ENCODE measurements around the gene MUC4. TPM values are rescaled to one million over a fixed set of nuclear protein-coding genes. Genes with fewer than 3 reads are reported as not detected.
"Not testable (repeated sequence)": the region's sequence is repeated elsewhere in the genome, so short reads cannot be mapped to it uniquely, and the experiment has no call there.

MUC4 gene
- total and polyA plus RNA-seq, 10 of the 15 experiments (the other 5 are each of a cell fraction or from before 2014, with no cell fraction given): 0.02 to 0.46 (median 0.27) TPM; not detected in 4

DNA sequence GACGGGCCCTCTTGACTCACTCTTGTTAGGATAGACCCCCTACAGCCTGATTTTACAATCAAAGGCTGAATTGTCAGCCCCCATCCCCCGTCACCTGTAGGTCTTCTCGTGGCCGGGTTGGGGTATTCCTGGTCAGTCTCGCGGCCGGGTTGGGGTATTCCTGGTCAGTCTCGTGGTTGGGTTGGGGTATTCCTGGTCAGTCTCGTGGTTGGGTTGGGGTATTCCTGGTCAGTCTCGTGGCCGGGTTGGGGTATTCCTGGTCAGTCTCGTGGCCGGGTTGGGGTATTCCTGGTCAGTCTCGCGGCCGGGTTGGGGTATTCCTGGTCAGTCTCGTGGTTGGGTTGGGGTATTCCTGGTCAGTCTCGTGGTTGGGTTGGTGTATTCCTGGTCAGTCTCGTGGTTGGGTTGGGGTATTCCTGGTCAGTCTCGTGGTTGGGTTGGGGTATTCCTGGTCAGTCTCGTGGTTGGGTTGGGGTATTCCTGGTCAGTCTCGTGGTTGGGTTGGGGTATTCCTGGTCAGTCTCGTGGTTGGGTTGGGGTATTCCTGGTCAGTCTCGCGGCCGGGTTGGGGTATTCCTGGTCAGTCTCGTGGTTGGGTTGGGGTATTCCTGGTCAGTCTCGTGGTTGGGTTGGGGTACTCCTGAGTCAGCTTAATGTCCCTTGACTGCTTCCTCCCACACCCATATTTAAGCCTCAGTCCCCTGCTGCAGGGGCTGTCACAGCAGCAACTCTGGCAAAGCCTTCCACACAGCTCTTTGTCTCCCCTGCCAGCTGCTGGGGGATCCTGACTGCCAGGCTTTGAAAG, 40.7 kb downstream of the MUC4 start:
- H4K20me1 ChIP-seq (ENCODE audit: control insufficient read depth, insufficient read depth); POLR2A ChIA-PET; H3K27ac ChIP-seq (ENCODE audit: control insufficient read depth, insufficient read depth); DNase-seq (ENCODE audit: low read depth, low spot score); SMC1A ChIA-PET (ENCODE audit: uncharacterized antibody, unreplicated experiment); H3K9ac ChIP-seq (ENCODE audit: control insufficient read depth, insufficient read depth, low read length); H3K36me3 ChIP-seq (ENCODE audit: control insufficient read depth in 2 of 2, insufficient read depth in 2 of 2, low read length in 1 of 2); H3K4me3 ChIP-seq; CTCF ChIA-PET; H2AFZ ChIP-seq (ENCODE audit: control insufficient read depth, low read depth, low read length); H3K9me3 ChIP-seq (replicated peaks; ENCODE audit: control insufficient read depth, insufficient read depth, low read length); intact Hi-C loops (cut with micrococcal nuclease; ENCODE audit: unreplicated experiment); H3K27me3 ChIP-seq (replicated peaks in 1 of 2; ENCODE audit: control insufficient read depth in 2 of 2, insufficient read depth in 2 of 2, low read length in 1 of 2); RAD21 ChIA-PET (ENCODE audit: unreplicated experiment); in situ Hi-C loops (cut with MboI); H3K4me2 ChIP-seq (ENCODE audit: control insufficient read depth, insufficient read depth); H3K4me1 ChIP-seq (ENCODE audit: control insufficient read depth, insufficient read depth, low read length); H3K79me2 ChIP-seq (ENCODE audit: control insufficient read depth, insufficient read depth, low read length); ATAC-seq; FAIRE-seq; BruUV-seq (replicated peaks): not testable (repeated sequence)
- WGBS (ENCODE audit: insufficient coverage, insufficient replicate concordance, low lambda C conversion rate, missing lambda C conversion rate): 87% methylated on average over 25 of the region's 28 CpGs

DNA sequence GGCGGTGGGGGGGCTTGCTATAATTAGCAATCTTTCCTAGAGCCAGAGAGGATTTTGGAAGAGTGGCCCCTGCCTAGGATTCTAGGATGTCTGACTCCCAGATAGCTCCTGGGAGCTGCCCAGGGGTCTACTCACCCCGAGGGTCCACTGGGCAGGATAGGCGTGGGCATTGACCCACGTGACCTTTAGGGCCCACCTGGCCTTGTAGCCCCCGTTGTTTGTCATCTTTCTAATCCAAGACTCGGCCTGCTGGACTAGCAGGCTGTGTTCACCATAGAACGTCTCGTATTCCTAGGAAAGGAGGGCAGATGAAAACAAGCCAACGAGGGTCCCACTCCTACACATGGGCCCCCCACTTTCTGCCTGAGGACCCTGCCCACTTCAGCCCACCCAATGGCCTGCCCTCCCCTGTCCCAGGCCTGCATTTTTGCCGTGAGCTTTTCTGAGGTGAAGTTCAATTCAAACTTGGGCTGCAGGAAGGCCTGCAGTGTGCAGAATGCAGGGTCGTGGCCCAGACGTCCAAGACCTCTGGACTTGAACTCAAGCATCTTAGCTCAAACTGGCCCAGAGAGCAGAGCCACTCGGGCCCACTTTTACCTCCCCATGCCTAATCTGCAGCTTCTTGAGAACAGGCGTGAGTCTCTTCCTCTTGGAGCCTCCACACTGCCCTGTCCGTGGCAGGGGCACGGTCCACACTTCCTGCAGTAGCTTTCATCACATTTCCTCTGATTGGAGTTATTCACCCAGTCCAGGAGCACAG, 41.5 kb downstream of the MUC4 start:
- Histone ChIP-seq H4K20me1 (ENCODE audit: control insufficient read depth, insufficient read depth) (no peaks in the 10 kb centered on the region), H3K36me3 (ENCODE audit: control insufficient read depth in 2 of 2, insufficient read depth in 2 of 2, low read length in 1 of 2) (no peaks in the 10 kb centered on the region), H3K9me3 (replicated peaks; ENCODE audit: control insufficient read depth, insufficient read depth, low read length) (no peaks in the 10 kb centered on the region; the same call in 2 of the 3 replicates), H3K9ac (ENCODE audit: control insufficient read depth, insufficient read depth, low read length) (no peak overlapping the region), H3K4me2 (ENCODE audit: control insufficient read depth, insufficient read depth) (no peak overlapping the region), H3K4me3 (no peak overlapping the region), H2AFZ (ENCODE audit: control insufficient read depth, low read depth, low read length) (no peak overlapping the region), H3K27ac (ENCODE audit: control insufficient read depth, insufficient read depth) (no peak overlapping the region), H3K27me3 (replicated peaks in 1 of 2; ENCODE audit: control insufficient read depth in 2 of 2, insufficient read depth in 2 of 2, low read length in 1 of 2) (no peaks in the 10 kb centered on the region), H3K79me2 (ENCODE audit: control insufficient read depth, insufficient read depth, low read length) (no peaks in the 10 kb centered on the region), H3K4me1 (ENCODE audit: control insufficient read depth, insufficient read depth, low read length) (no peaks in the 10 kb centered on the region)
- no peak for ATAC-seq
- RAD21 ChIA-PET (ENCODE audit: unreplicated experiment): no interaction called here
- DNase-seq (ENCODE audit: low read depth, low spot score): no peak
- no peak for FAIRE-seq
- 37% methylated on average over 16 of the region's 16 CpGs for WGBS (ENCODE audit: insufficient coverage, insufficient replicate concordance, low lambda C conversion rate, missing lambda C conversion rate)
- SMC1A ChIA-PET (ENCODE audit: uncharacterized antibody, unreplicated experiment): no interaction called here
- intact Hi-C loops (cut with micrococcal nuclease; ENCODE audit: unreplicated experiment) (no loop called here), in situ Hi-C loops (cut with MboI) (no loop called here)
- BruUV-seq (replicated peaks): no TSS peak
- POLR2A ChIA-PET: no interaction called here
- CTCF ChIA-PET: interaction anchor here (0.6 kb wide), 1 partner anchor 63 kb away, joined by 4 read pairs; no protein-coding TSS in a partner anchor
- TF ChIP-seq, protein P1, sequence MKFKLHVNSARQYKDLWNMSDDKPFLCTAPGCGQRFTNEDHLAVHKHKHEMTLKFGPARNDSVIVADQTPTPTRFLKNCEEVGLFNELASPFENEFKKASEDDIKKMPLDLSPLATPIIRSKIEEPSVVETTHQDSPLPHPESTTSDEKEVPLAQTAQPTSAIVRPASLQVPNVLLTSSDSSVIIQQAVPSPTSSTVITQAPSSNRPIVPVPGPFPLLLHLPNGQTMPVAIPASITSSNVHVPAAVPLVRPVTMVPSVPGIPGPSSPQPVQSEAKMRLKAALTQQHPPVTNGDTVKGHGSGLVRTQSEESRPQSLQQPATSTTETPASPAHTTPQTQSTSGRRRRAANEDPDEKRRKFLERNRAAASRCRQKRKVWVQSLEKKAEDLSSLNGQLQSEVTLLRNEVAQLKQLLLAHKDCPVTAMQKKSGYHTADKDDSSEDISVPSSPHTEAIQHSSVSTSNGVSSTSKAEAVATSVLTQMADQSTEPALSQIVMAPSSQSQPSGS (IDR thresholded peaks at IDR 0.05; ENCODE audit: low read length): no peak
- TF ChIP-seq TARDBP (IDR thresholded peaks at IDR 0.05; ENCODE audit: borderline replicate concordance) (no peak), SMAD1 (IDR thresholded peaks at IDR 0.05; ENCODE audit: low read depth, partially characterized antibody) (no peak), SIN3A (IDR thresholded peaks at IDR 0.05; ENCODE audit: low read depth, low read length) (no peak), DPF2 (IDR thresholded peaks at IDR 0.05) (no peak), FOXM1 (IDR thresholded peaks at IDR 0.05; ENCODE audit: low read depth, low read length) (no peak), EGR1 (IDR thresholded peaks at IDR 0.05; ENCODE audit: borderline replicate concordance in 1 of 2, low read depth in 2 of 2, low read length in 2 of 2) (no peak)
- TF ChIP-seq, protein P2, sequence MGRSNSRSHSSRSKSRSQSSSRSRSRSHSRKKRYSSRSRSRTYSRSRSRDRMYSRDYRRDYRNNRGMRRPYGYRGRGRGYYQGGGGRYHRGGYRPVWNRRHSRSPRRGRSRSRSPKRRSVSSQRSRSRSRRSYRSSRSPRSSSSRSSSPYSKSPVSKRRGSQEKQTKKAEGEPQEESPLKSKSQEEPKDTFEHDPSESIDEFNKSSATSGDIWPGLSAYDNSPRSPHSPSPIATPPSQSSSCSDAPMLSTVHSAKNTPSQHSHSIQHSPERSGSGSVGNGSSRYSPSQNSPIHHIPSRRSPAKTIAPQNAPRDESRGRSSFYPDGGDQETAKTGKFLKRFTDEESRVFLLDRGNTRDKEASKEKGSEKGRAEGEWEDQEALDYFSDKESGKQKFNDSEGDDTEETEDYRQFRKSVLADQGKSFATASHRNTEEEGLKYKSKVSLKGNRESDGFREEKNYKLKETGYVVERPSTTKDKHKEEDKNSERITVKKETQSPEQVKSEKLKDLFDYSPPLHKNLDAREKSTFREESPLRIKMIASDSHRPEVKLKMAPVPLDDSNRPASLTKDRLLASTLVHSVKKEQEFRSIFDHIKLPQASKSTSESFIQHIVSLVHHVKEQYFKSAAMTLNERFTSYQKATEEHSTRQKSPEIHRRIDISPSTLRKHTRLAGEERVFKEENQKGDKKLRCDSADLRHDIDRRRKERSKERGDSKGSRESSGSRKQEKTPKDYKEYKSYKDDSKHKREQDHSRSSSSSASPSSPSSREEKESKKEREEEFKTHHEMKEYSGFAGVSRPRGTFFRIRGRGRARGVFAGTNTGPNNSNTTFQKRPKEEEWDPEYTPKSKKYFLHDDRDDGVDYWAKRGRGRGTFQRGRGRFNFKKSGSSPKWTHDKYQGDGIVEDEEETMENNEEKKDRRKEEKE (IDR thresholded peaks at IDR 0.05): no peak
- TF ChIP-seq, protein P3, sequence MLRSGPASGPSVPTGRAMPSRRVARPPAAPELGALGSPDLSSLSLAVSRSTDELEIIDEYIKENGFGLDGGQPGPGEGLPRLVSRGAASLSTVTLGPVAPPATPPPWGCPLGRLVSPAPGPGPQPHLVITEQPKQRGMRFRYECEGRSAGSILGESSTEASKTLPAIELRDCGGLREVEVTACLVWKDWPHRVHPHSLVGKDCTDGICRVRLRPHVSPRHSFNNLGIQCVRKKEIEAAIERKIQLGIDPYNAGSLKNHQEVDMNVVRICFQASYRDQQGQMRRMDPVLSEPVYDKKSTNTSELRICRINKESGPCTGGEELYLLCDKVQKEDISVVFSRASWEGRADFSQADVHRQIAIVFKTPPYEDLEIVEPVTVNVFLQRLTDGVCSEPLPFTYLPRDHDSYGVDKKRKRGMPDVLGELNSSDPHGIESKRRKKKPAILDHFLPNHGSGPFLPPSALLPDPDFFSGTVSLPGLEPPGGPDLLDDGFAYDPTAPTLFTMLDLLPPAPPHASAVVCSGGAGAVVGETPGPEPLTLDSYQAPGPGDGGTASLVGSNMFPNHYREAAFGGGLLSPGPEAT (IDR thresholded peaks at IDR 0.05; ENCODE audit: low read depth): no peak

Data from GM12878 (cell line).